ENCODE data around the gene SCAP. TPM values are rescaled to one million over a fixed set of nuclear protein-coding genes. Genes with fewer than 3 reads are reported as not detected.
A peak's percentile ranks its signal among the peaks of the same experiment; 100 is the strongest.

SCAP gene
- total and polyA plus RNA-seq, 8 donors, result 29.0 to 59.5 (median 37.2) TPM

- peak overlapping the region in 1 of 4 donors; percentile 26 for H3K27ac ChIP-seq
- H3K4me3 ChIP-seq, result no peak overlapping the region
- WGBS, 2 donors, result 66 to 82% methylated on average over 12 to 13 of the region's 13 CpGs
- DNase-seq, result peak; percentile 45 to 76 (median 61)
- FAIRE-seq, result no peak
- peaks cover 0 to 27% (median 6%) of the 10 kb centered on the region in 3 donors for H3K36me3 ChIP-seq
- intact Hi-C loops (cut with DNase I), result loop anchor here in 1 of 3 donors (5.0 to 10.0 kb wide), 2 partner anchors 55 to 373 kb away; partner anchors contain the start of gene SCAP
- H3K4me1 ChIP-seq, result peaks cover 10 to 11% (median 10%) of the 10 kb centered on the region in 3 donors
- TF ChIP-seq, protein P1, sequence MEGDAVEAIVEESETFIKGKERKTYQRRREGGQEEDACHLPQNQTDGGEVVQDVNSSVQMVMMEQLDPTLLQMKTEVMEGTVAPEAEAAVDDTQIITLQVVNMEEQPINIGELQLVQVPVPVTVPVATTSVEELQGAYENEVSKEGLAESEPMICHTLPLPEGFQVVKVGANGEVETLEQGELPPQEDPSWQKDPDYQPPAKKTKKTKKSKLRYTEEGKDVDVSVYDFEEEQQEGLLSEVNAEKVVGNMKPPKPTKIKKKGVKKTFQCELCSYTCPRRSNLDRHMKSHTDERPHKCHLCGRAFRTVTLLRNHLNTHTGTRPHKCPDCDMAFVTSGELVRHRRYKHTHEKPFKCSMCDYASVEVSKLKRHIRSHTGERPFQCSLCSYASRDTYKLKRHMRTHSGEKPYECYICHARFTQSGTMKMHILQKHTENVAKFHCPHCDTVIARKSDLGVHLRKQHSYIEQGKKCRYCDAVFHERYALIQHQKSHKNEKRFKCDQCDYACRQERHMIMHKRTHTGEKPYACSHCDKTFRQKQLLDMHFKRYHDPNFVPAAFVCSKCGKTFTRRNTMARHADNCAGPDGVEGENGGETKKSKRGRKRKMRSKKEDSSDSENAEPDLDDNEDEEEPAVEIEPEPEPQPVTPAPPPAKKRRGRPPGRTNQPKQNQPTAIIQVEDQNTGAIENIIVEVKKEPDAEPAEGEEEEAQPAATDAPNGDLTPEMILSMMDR (IDR thresholded peaks at IDR 0.05), result peak in 2 of 4 donors; percentile 7 to 20
- H3K27me3 ChIP-seq, result no peaks in the 10 kb centered on the region
- no peaks in the 10 kb centered on the region for H3K9me3 ChIP-seq
- peak; percentile 22 to 51 (median 50) for ATAC-seq
These were observed 53.7 kb downstream of the SCAP start for GRCh38 chr3:47421741-47422649.

GRCh38 chr3:47420511-47421484 is 54.9 kb downstream of the SCAP start:
- DNase-seq (peak; percentile 77 to 92 (median 90)), FAIRE-seq (no peak), ATAC-seq (peak; percentile 84 to 93 (median 88))
- Histone ChIP-seq H3K4me3 (no peak overlapping the region), H3K36me3 (peaks cover 0 to 22% (median 6%) of the 10 kb centered on the region in 3 donors), H3K9me3 (no peaks in the 10 kb centered on the region), H3K27ac (peak overlapping the region in 3 of 4 donors; percentile 15 to 26 (median 17)), H3K27me3 (no peaks in the 10 kb centered on the region), H3K4me1 (peaks cover 10 to 11% (median 10%) of the 10 kb centered on the region in 3 donors)
- 70 to 76% methylated on average over 28 to 29 of the region's 29 CpGs for WGBS, 2 donors
- intact Hi-C loops (cut with DNase I), result loop anchor here in 1 of 3 donors (5.0 to 10.0 kb wide), 2 partner anchors 57 to 374 kb away; partner anchors contain the start of gene SCAP
- TF ChIP-seq, protein P1 (IDR thresholded peaks at IDR 0.05), result peak; percentile 82 to 91 (median 89)

GRCh38 chr3:47420044-47420430 is 55.7 kb downstream of the SCAP start:
- no peak overlapping the region for H3K27ac ChIP-seq
- no peaks in the 10 kb centered on the region for H3K27me3 ChIP-seq
- no peaks in the 10 kb centered on the region for H3K9me3 ChIP-seq
- TF ChIP-seq, protein P1 (IDR thresholded peaks at IDR 0.05), result no peak
- no peak for FAIRE-seq
- intact Hi-C loops (cut with DNase I), result loop anchor here in 1 of 3 donors (5.0 to 10.0 kb wide), 2 partner anchors 57 to 375 kb away; partner anchors contain the start of gene SCAP
- no peak overlapping the region for H3K4me3 ChIP-seq
- WGBS, 2 donors, result 90 to 92% methylated on average over 5 of the region's 5 CpGs
- ATAC-seq, result no peak
- H3K4me1 ChIP-seq, result peaks cover 10 to 11% (median 10%) of the 10 kb centered on the region in 3 donors
- DNase-seq, result peak in 3 of 6 donors; percentile 35 to 81 (median 56)
- H3K36me3 ChIP-seq, result peaks cover 0 to 14% (median 6%) of the 10 kb centered on the region in 3 donors

DNA sequence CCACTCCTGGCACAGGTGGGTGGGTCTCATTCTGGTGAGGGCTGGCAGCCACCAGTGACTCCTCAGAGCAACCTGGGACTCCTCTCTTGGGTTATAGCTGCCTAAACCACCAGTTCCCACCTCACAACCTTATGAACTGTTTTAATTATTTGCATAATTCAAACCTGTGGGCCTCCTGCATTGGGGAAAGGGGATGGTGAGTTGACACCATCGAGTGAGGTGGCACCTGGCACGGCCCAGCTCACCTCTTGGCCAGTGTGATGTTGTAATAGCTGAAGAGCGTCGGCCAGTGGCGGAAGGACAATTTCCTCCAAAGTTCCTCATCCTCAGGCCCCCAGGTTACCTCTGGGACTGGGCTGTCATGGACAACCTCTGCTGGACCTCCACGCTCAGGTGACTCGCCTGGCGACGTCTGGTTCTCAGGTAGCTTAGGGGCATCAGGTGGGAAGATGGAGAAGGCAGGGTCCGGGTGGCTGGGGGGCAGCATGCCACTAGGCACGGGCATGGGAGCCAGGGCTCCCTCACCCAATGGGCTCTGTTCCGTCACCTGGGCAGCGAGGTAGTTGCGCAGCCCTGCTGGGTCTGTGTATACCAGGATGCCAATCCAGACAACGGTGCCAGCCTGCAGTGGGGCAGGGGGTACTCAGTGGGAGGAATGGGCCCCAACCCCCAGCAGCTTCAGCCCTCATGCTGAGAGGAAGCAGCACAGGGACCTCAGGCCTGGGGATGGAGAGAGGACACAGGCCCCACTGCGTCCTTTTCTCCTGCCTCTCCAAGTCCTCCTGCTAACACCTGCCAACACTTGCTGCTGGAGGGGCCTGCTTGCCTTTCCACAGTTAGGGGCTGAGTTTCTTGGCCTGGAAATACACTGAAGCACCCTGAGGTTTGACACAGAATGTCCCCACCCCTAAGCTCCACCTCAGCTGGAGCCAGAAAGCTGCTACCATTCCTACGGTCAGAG is 56.4 kb downstream of the SCAP start:
- TF ChIP-seq, protein P1 (IDR thresholded peaks at IDR 0.05), result no peak
- Histone ChIP-seq H3K4me1 (peaks cover 10 to 11% (median 10%) of the 10 kb centered on the region in 3 donors), H3K27me3 (no peaks in the 10 kb centered on the region), H3K9me3 (no peaks in the 10 kb centered on the region), H3K27ac (no peak overlapping the region), H3K36me3 (peaks cover 0 to 15% (median 11%) of the 10 kb centered on the region in 3 donors), H3K4me3 (no peak overlapping the region)
- DNase-seq, result peak in 3 of 6 donors; percentile 15 to 76 (median 17)
- no peak for FAIRE-seq
- intact Hi-C loops (cut with DNase I), result loop anchor here in 2 of 3 donors (5.0 to 10.0 kb wide), 2 partner anchors 58 to 375 kb away; partner anchors contain the start of gene SCAP (in 2 of the 2)
- 89 to 91% methylated on average over 17 of the region's 17 CpGs for WGBS, 2 donors
- no peak for ATAC-seq

Measured in pancreas (tissue), 10 donors.